Activated CD8-positive, alpha-beta memory T cell treated with anti-CD3 and anti-CD28 coated beads for 48 hours (primary cell): Measurements from ENCODE around the gene PPP1R26.

Source experiments
- DNase-seq, 3 experiments: peaks; one replicate each; pipeline ENCODE4 v3.0.0-alpha.2; 2020; ENCODE audit warnings: low read depth in 2 of 3, low spot score in 2 of 3

PPP1R26 gene

DNA sequence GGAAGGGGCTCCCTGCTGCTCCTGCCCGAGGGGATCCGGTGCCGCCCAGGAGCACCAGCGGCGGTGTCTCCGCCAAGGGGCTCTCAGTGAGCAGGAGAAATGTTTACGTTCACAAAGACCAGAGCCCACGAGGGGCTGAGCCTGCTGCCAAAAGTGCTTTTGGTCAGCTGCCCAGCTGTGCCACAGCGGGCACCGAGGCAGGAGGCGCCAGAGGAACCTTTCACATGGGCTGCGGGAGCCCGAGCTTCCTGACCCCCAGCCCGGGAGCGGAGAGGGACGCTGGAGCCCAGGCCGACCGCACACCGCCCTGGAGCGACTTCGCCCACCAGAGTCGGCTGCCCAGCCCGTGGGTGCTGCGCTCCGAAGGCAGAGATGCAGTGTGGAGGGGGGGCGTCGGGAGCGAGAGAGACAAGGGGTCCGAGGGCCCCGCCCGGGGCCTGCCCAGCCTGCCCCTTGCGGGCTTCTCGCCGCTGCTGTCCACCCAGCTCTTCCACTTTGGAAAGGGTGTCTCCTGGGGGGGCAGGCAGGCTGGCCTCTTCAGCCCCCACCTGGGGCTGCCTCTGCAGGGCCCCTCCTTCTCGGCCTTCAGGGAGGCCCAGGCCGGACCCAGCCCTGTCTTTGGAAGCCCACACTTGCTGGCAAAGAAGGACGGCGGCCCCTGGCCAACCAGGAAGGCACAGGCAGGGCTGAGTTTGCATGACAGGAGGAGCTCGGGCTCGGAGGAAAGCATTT, 7.9 kb downstream of the PPP1R26 start:
- DNase-seq, result no peak

GRCh38 chr9:135488013-135488330, 8.4 kb downstream of the PPP1R26 start:
- no peak for DNase-seq

DNA sequence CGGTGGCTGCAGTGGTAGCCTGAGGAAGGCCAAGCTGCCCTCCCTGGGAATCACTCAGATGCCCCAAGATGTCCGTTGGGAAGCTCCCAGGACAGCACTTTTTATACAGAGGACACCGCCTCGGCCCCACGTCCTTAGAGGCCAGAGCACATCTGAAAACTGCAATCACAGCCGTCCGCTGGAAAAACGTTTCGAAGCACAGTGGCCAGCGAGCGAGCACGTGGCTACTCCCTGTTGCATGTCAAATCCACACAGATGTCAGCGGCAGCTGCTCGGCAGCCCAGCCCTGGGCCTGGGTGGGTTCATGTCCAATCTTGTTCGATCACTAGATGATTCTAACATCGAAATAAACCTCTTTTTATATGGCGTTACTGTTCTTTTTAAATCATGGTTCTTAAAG, 8.9 kb downstream of the PPP1R26 start:
- DNase-seq, result no peak

DNA sequence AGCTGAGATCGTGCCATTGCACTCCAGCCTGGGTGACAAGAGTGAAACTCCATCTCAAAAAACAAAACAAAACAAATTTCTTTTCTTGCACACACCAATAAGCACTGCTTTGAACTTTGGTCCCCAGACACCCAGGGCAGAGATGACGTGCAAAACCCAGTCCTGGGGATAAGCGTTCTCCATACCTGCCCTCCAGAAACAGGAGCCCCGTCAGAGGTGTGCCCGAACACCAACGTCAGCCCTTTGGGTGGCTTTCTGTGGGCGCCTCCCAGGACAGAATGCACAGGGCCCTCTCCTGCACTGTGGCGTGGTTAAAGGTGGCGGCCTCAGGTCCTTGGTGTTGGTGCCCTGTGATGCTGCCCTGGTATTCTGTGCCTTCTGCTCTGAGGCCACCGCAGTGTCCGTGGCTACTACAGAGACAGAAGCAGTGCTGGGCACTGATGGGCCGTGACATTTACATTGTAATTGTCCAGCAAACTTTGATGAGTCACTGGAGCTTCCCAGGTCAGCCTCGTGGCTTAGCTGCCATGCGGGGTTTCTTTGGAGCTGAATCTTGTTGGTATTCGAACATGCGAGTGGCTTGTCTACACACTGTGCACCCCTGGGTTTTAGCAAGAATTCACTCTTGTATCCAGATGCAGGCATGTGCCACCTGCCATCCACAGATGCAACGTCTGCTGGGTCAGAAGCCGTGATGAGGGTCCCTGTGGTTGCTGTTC, 9.8 kb downstream of the PPP1R26 start:
- no peak for DNase-seq

- DNase-seq, result no peak
Measured at GRCh38 chr9:135490166-135490870, 10.7 kb downstream of the PPP1R26 start.

DNA sequence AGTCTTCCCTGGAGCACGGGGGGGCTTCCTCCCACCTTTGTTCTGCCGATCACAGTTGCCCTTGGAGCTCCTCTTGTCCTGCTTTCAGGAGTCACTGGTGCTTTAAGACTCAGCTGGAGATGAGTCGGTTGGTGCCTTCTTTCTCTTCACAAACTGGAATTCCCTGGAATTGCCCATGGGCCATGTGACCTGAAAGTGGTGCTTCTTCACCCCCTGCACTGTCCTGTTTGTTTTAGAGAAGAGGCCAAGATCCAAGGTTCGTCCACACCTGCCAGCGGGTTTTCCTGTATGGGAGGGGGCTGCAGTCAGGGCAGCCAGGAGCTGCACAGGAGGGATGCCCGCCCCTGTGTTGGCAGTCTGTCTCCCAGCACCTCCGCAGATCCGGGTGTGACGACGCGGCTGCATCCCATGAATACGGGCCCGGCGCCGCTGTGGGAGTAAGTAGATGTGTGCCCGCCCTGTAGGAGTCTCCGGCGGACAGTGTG, 11.4 kb downstream of the PPP1R26 start:
- no peak for DNase-seq

DNA sequence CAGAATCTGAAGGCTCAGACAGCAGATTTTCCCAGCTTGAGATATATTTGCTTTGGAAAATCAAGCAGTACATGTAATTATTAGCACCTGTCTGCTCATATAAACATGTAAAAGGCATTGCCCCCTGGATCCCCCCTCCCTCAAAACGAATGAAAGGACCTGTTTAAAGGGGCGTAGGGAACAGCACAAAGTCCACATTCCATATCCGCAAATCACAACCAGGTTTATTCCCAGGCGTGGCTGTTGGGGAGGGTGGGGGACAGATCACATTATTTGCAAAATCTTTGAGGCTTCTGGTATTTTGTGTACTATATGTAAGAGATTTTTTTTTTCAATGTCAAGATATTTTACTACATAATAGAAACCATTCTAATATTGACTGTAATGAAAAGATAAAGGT, 12.2 kb downstream of the PPP1R26 start:
- DNase-seq, result no peak

DNA sequence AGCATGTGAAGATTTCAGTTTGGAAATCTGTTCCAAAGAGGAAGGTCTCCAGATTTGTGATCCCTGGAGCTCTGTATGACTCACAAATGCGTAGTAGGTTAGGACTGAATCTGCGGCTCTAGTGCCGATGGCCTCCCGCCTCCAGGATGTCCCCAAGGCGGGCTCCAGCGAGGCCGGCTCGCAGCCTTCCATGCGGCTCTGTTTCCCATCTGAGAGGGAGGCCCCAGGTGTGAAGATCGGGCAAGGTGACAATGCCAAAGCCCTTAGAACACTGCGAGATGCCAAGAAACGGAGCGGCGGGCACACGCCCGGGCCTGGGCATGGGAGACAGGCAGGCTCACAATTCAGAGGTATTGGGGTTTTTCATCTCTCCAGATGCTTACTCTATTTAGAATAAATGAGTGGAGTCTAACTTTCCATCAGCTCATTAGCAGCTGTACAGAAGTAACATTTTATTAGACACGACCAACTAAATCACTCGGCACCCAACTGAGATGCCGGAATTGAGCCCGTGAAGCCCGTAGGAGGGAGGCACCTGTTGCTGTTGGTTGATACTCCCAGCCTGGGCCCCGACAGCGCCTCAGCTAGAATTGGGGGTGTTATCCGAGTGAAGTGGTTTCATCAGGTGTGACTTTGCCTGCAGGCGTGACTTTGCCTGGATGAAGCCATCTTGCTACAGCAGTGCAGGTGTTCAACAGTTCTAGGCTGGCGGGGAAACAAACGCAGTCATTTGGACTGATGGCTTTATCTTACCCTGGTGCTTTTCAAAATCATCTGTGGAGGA, 13.5 kb downstream of the PPP1R26 start:
- no peak for DNase-seq

DNA sequence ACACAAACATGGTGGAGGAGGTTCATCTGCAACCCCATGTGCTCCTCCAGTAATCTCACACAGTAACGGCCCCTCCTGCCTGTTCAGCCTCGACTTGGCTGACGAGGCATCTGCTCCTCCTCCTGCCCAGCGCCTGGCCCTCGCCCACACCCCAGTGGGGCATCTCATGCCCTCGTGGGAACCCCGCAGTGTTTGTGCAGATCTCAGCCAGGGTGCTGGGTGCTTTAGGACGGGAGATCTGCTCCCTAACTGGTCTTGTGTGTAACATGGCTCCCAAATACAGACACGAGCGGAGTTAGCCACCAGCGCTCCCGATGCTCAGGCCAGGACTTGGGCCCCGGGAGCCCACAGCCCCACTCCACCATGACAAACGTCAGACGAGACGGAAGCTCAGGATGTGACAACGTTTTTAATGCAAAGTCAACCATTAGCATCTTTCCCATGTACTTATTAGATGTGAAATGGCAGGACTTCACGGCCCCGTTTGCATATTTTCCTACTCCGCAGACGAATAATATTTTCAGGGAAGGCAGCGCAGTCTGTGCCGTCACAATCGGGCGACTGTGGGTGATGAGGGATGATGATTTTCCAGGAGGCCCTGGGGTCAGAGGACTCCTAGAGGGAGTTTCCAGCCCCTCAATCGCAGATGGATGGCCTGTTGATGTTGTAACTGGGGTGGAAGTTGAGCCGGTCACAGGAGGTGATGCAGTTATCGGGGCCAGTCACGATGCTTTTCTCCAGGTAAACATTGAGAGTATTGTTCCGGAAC, 15.4 kb downstream of the PPP1R26 start:
- no peak for DNase-seq

DNA sequence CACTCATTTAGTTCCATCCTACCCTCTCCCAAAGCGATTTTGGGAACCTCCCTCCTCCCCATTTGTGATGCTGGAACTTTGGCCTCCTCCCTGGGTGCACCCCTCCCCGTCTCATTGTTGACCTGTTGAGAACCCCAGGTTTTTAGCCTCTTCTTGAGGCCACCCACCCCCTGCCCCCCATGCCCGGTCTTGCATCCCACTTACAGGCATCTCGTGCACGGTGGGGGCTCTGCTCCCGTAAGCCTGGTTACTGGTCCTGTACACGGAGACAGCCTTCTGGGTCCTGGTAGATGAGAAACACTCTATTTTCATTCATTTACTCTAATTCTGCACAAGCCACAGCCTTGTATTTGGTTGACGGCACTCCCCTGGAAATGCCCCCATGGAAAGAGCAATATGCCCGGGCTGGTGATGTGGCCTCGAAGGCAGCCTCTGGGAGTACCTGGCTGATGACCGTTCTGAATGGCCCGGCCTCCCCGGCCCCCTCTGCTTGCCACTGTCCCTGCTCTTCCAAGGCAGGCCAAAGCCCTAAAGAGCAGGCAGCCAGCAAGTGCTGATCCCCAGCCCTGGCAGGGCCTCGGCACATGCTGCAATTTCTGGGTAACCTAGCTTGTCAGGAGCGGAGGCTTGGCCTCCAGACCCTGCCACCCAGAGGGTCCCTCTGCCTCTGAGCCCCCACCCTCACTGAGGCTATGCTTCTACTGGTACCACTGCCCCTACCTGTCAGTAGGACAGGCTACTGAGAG, 19.0 kb downstream of the PPP1R26 start:
- DNase-seq, result no peak

- peak; percentile 65 to 73 (median 71) for DNase-seq
Measured at GRCh38 chr9:135499326-135500070, 19.9 kb downstream of the PPP1R26 start.

GRCh38 chr9:135500071-135500524, 20.5 kb downstream of the PPP1R26 start:
- DNase-seq, result no peak

DNA sequence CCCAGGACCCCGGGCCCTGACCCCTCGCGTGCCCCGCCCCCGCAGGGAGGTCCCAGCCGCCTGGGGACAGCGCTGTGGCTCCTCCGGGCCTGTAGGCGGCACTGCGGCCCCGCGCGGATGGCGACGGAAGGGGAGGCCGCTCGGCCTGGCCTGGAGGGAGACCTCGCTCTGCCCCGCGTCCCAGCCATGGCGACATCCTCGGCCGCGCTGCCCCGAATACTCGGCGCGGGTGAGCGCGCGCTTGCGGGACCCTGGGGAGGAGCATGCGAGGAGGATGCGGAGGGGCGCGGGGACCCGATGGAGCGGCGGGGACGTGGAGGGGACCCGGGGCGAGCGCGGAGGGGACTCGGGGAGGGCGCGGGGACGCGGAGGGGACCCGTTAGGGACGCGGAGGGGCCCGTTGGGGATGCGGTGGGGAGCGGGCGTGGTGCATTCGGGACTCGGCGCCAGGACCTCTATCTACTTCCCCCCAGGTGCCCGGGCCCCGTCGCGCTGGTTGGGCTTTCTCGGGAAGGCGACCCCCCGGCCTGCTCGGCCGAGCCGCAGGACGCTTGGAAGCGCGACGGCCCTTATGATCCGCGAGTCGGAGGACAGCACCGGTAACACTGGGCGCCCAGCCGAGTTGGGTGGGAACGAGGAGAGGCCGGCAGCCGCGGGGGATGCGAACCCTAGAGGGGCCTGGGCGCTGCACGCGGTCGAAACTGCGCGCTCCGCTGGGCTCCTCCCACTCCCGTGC, 21.1 kb downstream of the PPP1R26 start, which contains the start of gene MRPS2:
Gene MRPS2 (plus strand): TSS at position 158 of the 736 bp plus-strand sequence. CDS start 29 bp downstream, at position 187.
- peak; percentile 61 to 80 (median 69) for DNase-seq

DNA sequence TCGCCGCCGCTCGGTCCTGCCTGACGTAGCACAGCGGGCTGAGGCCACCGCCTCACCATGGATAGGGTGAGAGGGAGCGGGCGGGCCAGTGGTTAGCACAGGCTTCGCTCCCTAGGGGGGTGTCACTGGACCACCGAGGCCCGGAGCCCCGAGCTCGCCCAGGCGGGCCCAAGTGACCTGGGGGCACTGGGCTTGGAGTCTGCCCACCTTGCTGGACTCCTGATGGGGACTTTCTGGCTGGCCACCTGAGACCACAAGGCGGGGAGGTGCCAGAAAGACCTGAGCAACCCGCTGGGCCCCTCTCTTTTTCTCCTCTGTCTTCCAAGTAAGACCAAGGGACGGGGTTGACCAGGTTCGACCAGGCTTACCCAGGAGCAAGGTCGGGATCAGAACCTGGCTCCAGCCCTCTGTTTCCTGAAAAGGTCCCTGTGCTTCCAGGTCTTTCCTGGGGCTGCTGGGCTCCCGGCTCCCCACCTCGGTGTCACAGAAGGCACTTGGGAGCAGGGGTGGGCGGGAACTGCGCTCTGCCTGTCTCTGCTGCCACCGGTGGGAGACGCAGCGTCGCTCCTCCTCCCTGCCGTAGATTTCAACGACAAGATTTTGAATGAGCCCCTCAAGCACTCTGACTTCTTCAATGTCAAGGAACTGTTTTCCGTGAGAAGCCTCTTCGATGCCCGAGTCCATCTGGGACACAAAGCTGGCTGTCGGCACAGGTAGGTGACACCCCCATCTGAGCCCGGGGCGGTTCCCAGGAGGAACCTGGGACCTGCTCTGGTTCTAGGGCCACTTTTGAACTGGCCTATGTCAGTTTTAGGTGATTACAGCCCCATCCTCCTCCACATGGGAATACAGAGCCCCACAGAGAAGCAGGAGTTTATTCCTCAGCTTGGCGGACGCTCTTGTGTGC, 21.9 kb downstream of the PPP1R26 start:
- DNase-seq, result no peak

DNA sequence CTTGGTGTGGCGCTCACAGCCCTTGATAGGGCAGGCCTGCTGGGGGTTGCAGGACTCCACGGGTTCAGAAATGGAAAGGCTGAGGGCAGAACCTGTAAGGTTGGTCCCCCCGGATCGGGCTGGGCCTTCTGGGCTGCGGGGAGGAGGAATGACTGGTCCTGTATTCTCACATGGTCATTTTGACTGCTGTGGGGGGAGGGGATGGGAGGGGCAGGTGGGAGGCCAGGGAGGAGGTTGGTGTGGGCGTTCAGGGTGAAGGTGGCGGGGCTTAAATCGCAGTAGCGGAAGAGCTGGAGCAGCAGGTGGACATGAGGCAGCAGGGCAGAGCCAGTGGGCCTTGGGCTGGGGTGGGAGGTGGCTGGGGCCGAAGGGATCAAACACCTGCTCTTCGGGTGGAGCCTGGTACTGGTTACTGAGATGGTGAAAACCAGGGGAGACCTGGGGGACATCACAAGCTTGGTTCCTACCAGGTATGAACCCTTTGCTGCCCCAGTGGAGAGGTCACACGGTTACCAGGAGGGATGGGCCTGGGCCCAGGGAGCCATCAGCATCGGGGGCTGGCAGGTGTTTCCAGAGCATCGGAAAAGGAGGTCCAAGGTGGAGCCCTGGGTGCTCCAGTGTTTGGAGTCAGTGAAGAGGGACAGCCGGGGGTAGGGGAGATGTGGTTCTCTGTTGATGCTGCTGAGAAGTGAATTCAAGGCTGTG, 22.7 kb downstream of the PPP1R26 start:
- no peak for DNase-seq

DNA sequence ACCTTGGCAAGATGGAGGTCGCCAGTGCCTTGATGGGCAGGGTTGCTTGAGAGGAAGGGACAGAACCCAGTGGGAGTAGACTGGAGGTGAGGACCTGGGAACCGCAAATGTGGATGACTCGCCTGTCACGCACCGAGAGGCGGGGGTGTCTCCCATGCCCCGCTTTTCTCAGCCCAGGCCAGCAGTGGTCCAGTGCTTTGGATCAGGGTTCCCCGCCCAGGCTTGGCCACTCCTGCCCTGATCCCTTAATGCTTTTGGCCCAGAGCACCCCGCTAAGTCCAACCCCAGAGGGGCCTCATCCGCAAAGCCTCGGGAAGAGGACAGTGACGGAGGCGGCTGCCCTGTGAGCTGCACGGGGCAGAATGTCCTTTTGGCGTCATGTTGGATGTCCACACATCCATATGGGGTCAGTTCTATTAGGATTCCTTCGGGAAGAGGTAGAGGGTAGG, 23.3 kb downstream of the PPP1R26 start:
- DNase-seq, result no peak
